Endothelial cell (in vitro differentiated cells): ENCODE measurements around the gene CRX. TPM values are rescaled to one million over a fixed set of nuclear protein-coding genes. Genes with fewer than 3 reads are reported as not detected.
"Not testable (repeated sequence)": the region's sequence is repeated elsewhere in the genome, so short reads cannot be mapped to it uniquely, and the experiment has no call there.

Experiments used
- DNase-seq: peaks from one replicate; pipeline ENCODE4 v3.0.0; 2021; ENCODE audit warnings: low spot score
- H3K27ac Mint-ChIP-seq: one replicate; pipeline ENCODE4 v1.8.0; 2021; ENCODE audit warnings: mixed read lengths, inconsistent platforms; ENCODE audit not compliant: unreplicated experiment
- H3K27me3 Mint-ChIP-seq: one replicate; pipeline ENCODE4 v1.8.0; 2021; ENCODE audit warnings: mild to moderate bottlenecking, moderate library complexity, mixed read lengths, inconsistent platforms; ENCODE audit not compliant: unreplicated experiment
- H3K36me3 Mint-ChIP-seq: one replicate; pipeline ENCODE4 v1.8.0; 2021; ENCODE audit warnings: mild to moderate bottlenecking, low read depth, mixed read lengths, inconsistent platforms; ENCODE audit not compliant: unreplicated experiment
- H3K4me1 Mint-ChIP-seq: one replicate; pipeline ENCODE4 v1.8.0; 2021; ENCODE audit warnings: mild to moderate bottlenecking, mixed read lengths, inconsistent platforms; ENCODE audit not compliant: unreplicated experiment
- H3K4me3 Mint-ChIP-seq: one replicate; pipeline ENCODE4 v1.8.0; 2021; ENCODE audit warnings: mild to moderate bottlenecking, mixed read lengths, inconsistent platforms; ENCODE audit not compliant: unreplicated experiment
- H3K9me3 Mint-ChIP-seq: one replicate; pipeline ENCODE4 v1.8.0; 2021; ENCODE audit warnings: mixed read lengths, inconsistent platforms; ENCODE audit not compliant: unreplicated experiment
- CTCF ChIP-seq: fragments of 200-600 bp; sonication (generic); IDR thresholded peaks from one replicate; pipeline ENCODE4 v1.5.0; 2021; ENCODE audit warnings: antibody characterized with exemption; ENCODE audit not compliant: unreplicated experiment
- total RNA-seq: library from RNA; stranded (reverse); fragmentation: NEBNext Ultra II Directional; extraction: Animal tissue kit (Norgen Biotek cat#: 25700); gene quantifications from one replicate; pipeline ENCODE4 v1.2.1, GENCODE V29; 2021; ENCODE audit not compliant: unreplicated experiment

CRX gene
- total RNA-seq, 1 donor from 2014 or later = not detected

DNA sequence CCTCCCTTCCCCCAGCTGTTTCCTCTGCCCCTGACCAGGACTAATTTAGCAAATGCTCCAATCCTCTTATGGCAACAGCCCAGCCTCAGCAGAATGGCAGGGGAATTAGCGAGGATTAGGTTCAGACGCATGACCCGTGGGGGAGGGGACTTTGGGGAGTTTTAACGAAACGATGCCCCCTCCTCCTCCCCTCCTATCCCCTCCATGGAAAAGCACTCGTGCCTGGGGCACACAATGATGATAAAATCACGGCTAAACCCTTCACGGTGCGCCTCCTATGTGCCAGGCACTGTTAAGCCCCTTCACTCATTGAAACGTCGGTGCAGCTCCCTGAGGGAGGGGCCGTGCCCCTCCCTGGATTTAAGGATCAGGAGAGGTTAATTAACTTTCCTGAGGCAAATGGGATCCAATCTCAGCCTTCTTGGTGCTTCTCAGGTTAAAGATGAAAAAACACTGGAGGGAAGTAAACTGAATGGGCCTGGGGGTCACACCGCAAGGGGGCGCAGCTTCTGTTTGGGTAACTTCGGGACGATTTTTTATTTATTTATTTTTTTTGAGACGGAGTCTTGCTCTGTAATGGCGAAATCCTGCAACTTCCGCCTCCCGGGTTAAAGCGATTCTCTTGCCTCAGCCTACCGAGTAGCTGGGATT lies 27.2 kb downstream of the CRX start:
- Mint-ChIP-seq H3K9me3 (no peaks in the 10 kb centered on the region), H3K4me1 (peaks cover 16% of the 10 kb centered on the region), H3K27me3 (peaks cover 9% of the 10 kb centered on the region), H3K4me3 (no peak overlapping the region), H3K27ac (peak overlapping the region; percentile 57), H3K36me3 (no peaks in the 10 kb centered on the region)
- peak; percentile 64 for DNase-seq
- TF ChIP-seq CTCF = peak; percentile 83

DNA sequence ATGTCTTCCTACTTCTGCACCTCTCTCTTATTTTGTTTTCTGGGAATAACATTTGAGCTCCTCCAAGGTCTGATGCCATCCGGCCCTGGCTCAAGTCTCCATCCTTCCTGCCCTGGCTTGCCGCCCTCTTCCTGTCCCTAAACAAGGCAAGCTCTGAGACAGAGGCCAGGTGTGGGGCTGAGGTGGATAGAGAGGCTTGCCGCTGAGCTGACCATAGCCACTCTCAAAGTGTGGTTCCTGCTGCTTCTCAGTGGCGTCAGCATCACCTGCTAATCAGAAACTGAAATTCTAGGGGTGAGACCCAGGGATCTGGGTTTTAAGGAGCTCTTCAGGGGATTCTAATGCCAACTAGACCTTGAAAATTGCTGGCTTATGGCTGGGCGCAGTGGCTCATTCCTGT lies 31.3 kb downstream of the CRX start:
- H3K4me3 Mint-ChIP-seq = no peak overlapping the region
- no peaks in the 10 kb centered on the region for H3K9me3 Mint-ChIP-seq
- no peaks in the 10 kb centered on the region for H3K36me3 Mint-ChIP-seq
- no peak for DNase-seq
- peaks cover 8% of the 10 kb centered on the region for H3K27me3 Mint-ChIP-seq
- H3K4me1 Mint-ChIP-seq = peaks cover 15% of the 10 kb centered on the region
- no peak overlapping the region for H3K27ac Mint-ChIP-seq
- no peak for TF ChIP-seq CTCF

GRCh38 chr19:47854459-47854858 lies 32.7 kb downstream of the CRX start:
- no peak for TF ChIP-seq CTCF
- DNase-seq = no peak
- no peak overlapping the region for H3K4me3 Mint-ChIP-seq
- H3K36me3 Mint-ChIP-seq = no peaks in the 10 kb centered on the region
- no peak overlapping the region for H3K27ac Mint-ChIP-seq
- H3K9me3 Mint-ChIP-seq = no peaks in the 10 kb centered on the region
- peaks cover 8% of the 10 kb centered on the region for H3K27me3 Mint-ChIP-seq
- H3K4me1 Mint-ChIP-seq = peaks cover 13% of the 10 kb centered on the region

GRCh38 chr19:47858231-47858630 lies 36.5 kb downstream of the CRX start:
- H3K27me3 Mint-ChIP-seq, H3K9me3 Mint-ChIP-seq, DNase-seq, H3K4me1 Mint-ChIP-seq, H3K27ac Mint-ChIP-seq, H3K4me3 Mint-ChIP-seq, H3K36me3 Mint-ChIP-seq: not testable (repeated sequence)

DNA sequence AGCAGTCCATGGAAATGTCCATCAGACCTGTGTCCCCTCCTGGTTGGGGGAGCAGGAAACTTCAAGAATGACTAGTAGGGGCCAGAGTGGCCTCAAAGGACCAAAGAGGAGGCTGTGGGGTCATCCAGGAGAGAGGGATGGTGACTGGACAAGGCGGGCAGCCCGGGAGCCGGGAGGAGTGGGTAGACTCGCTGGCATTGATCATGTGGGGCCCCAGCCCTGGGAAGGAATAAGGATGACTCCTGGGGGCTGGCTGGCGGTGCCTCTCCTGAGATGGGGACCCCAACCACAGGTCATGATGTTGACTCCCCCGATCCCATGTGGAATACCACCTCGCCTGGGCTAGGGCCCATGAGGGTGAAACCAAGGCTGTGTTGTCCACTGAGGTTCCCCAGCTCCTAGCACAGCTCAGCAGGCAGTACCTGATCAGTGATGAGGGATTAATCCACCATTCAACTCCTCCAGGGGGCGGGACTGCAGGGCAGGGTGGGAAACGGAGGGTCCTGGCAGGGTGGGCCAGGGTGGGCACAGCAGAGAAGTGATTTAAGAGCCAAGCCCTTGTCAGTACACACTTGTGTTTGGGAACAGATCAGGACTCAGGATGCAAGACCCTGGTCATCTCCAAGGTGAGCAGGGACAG lies 37.0 kb downstream of the CRX start, which contains the start of gene TPRX2:
TPRX2 (plus strand) TSS at position 590 of the 640 bp plus-strand sequence; CDS start at position 602, 12 bp downstream.
- not testable (repeated sequence) for H3K27me3 Mint-ChIP-seq, H3K36me3 Mint-ChIP-seq, H3K9me3 Mint-ChIP-seq, H3K27ac Mint-ChIP-seq, H3K4me3 Mint-ChIP-seq, DNase-seq, H3K4me1 Mint-ChIP-seq

DNA sequence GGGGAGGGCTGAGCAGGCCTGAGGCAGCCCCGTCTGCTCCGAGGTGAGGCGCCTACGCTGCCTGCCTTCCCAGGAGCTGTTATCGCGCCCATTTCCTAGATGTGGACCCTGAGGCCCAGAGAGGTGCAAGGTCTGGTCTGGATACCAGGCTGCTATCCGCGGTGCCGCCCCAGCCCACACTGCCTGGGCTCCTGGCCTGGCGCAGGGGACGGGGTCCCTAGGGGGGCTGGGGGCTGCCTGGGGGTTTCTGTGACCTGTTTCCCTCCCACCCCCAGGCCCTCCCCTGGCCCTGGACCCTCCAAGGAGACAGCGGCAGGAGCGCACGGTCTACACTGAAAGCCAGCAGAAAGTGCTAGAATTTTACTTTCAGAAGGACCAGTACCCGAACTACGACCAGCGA lies 38.1 kb downstream of the CRX start:
- not testable (repeated sequence) for H3K36me3 Mint-ChIP-seq, DNase-seq, H3K27me3 Mint-ChIP-seq, H3K27ac Mint-ChIP-seq, H3K4me3 Mint-ChIP-seq, H3K9me3 Mint-ChIP-seq, H3K4me1 Mint-ChIP-seq
